ENCODE measurements around the gene RNASE2.
"Not testable (repeated sequence)": the region's sequence is repeated elsewhere in the genome, so short reads cannot be mapped to it uniquely, and the experiment has no call there.

RNASE2 gene

GRCh38 chr14:20982646-20983369 is 27.5 kb downstream of the RNASE2 start:
- no peak for DNase-seq (ENCODE audit: low read depth in 3 of 3)

GRCh38 chr14:20985650-20986049 is 30.4 kb downstream of the RNASE2 start:
- DNase-seq (ENCODE audit: low read depth in 3 of 3): not testable (repeated sequence)

- no peak for DNase-seq (ENCODE audit: low read depth in 3 of 3)
These were observed 31.5 kb downstream of the RNASE2 start for GRCh38 chr14:20986811-20987210.

DNA sequence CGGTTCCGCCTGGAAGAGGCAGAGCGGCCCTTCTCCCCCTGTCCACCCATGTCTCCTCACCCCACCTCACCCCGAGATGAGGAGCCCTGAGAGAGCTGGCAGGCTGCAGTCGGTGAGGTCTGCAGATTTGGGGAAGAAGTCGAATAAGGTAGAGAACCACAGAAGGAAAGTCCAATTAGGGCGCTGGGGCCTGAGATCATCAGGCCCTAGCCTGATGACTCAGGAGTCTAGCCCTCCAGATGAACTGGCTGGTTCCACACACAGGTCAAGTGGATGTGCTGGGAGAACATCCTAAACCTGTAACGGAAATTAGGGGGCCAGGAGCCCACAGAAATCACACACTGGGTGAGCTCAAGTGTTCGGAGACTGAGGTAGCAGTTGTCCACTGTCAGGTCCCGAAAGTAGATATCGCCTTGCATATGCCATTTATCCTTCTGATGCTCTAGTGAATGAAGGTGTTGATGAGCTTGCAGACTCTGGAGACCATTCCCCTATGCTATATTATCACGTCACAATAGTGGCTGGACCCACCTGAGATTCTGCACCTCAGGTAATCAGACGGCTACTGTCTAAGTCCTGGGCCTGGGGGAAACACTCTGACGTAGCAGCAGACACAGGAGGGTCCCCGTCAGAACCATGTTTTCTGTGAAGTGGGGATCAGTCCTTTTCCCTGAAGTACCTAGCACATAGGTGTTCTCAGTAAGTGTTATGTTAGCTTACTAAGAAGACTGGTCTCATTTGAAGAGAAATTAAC is 33.6 kb downstream of the RNASE2 start:
- no peak for DNase-seq (ENCODE audit: low read depth in 3 of 3)

DNA sequence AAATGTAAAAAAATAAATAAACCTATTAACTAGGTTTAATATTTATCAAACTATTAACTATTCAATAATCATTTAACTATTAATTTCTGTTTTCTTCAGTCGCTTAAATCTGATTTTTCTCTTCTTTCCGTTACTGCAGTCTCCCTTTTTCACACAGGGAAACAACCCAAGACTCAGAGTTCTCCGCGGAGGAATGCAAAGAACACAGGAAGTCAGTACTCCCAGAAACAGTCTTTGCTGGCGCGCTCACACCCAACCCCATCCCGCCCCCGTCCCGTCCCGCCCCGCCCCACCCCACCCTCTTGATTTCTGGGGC is 34.1 kb downstream of the RNASE2 start:
- DNase-seq (ENCODE audit: low read depth in 3 of 3): no peak

DNA sequence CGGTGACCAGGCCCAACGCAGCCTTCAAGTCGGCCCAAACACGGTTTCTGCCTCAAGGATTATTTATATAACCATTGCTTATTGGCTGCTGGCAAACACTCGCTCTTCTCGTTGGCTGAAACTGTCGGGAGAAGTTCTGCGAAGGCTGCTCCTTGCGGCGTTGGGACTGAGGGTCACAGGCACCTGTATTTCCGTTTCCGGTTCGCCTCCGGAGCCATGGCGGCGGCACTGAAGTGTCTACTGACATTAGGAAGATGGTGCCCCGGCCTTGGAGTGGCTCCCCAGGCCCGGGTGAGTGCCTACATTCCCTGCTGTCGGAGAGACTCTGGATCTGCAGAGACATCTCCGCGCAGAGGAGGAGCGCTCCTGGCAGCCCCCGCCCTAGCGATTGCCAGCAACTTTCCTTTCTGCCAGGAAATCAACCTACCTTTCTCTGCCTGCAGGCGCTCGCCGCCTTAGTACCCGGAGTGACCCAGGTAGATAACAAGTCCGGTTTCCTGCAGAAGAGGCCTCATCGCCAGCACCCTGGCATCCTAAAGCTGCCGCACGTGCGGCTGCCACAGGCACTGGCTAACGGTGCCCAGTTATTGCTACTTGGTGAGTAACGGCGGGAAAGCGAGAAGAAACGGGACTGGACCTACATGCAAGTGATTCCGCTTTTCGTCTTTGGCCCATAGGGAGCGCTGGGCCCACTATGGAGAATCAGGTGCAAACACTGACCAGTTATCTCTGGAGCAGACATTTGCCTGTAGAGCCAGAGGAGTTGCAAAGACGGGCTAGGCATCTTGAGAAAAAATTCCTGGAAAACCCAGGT is 34.7 kb downstream of the RNASE2 start, which contains the start of gene METTL17:
Gene METTL17 (plus strand): TSS at position 194 of the 814 bp plus-strand sequence. CDS start 23 bp downstream, at position 217.
- DNase-seq (ENCODE audit: low read depth in 3 of 3): peak; percentile 56 to 69 (median 58)

DNA sequence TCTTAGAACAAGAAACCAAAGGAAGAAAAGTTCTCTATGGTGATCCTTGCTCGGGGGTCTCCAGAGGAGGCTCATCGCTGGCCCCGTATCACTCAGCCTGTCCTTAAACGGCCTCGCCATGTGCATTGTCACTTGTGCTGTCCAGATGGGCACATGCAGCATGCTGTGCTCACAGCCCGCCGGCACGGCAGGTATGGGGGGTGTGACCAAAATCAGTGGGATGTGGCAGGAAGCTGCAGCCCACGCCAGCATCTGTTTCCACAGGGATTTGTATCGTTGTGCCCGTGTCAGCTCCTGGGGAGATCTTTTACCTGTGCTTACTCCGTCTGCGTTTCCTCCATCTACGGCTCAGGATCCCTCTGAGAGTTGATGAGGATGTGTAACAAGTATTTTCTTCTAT is 41.2 kb downstream of the RNASE2 start:
- no peak for DNase-seq (ENCODE audit: low read depth in 3 of 3)

- DNase-seq (ENCODE audit: low read depth in 3 of 3): no peak
These were observed 41.8 kb downstream of the RNASE2 start for GRCh38 chr14:20997115-20997514.

- no peak for DNase-seq (ENCODE audit: low read depth in 3 of 3)
These were observed 42.3 kb downstream of the RNASE2 start for GRCh38 chr14:20997564-20997963.

DNA sequence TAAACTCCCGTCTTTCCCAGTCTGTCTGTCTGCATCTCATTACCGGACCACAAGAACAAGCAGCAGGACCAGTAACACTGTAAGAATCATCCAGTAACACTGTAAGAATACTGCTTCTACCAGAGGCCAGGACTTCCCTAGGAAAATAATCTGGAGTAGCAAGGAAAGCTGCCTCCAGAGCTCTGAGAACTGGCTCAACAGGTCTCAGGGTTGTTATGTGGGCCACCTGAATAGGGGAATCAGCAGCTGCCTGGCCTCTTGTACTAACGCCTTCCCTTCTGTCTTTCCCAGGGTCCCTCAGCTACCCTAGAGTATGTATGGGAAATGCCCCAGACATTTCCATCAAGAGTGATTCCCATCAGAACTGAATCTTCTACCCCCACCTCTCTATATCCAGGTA is 42.9 kb downstream of the RNASE2 start:
- no peak for DNase-seq (ENCODE audit: low read depth in 3 of 3)

DNA sequence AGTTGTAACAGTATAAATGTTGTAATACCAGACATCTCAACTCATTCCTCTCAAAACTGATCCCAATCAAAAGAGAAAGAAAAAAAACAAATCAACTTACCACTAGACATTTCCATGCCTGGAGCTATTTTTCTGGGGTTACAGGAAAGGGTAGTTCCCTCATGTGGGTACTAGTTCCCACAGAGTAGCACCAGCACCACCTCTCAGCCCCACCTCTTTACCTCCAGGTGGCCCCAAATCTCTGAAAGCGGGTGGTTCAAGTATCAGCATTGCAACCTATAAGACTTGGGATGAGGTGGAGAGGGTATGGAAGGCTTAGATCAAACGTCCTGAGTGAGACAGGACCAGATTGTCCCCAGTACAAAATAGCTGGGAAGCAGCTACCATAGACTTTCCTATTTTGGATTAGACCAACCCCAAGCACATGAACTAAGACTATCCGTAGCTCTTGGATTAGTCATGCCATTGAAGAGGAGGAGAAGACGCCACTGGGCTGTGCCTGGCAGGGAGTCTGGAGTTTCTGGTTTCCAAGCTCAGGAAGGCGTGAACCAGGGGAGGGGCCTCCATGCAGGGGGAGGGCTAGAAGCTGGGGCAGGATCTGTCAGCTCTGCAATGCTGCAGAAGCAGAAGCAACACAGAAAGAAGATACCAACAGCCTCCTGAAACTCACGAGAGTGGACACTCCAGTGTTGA is 43.5 kb downstream of the RNASE2 start, which contains the start of gene SLC39A2:
Gene SLC39A2 (plus strand): TSS at position 620 of the 693 bp plus-strand sequence. CDS start 154 bp downstream, outside the sequence.
- no peak for DNase-seq (ENCODE audit: low read depth in 3 of 3)

GRCh38 chr14:20999591-20999990 is 44.3 kb downstream of the RNASE2 start:
- no peak for DNase-seq (ENCODE audit: low read depth in 3 of 3)

GRCh38 chr14:21001218-21001617 is 45.9 kb downstream of the RNASE2 start:
- no peak for DNase-seq (ENCODE audit: low read depth in 3 of 3)

DNA sequence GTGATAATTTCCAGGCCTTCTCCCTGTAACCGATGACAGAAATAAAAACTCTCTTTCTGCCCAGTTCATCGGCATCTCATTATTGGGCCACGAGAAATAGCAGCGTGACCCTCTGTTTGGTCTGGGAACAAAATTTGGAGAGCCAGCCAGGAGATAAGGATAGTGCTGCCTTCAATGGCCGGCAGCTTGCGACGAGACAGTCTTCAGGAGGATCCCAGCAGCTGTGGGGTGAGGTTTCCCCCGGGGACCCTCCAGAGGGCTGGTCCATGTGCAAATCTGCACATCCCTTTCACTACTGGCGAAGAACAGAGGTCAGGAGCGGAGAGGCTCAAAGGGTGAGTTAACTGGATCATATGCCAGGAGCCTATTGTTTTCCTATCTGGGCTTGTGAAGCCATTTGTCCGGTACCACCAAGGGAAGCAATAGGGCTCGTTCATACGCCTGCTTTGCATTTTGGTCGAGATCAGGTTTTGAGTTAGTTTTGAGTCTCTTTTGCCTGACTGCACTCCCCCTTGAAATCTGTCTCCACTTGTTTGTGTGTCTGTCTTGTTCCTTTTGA is 48.6 kb downstream of the RNASE2 start:
- no peak for DNase-seq (ENCODE audit: low read depth in 3 of 3)

Measured in stimulated activated CD4-positive, alpha-beta T cell treated with anti-CD3 and anti-CD28 coated beads, TNF-alpha, amount 100 ng/mL, for 4 hours (primary cell).